Stimulated activated CD8-positive, alpha-beta memory T cell treated with anti-CD3 and anti-CD28 coated beads, Interleukin-4, amount 100 ng/mL, for 4 hours (primary cell): ENCODE data around the gene KCNIP2.

Experiments used
- DNase-seq, 2 donors: peaks; one replicate each; pipeline ENCODE4 v3.0.0-alpha.2; 2020; ENCODE audit warnings: low read depth in 2 of 2, low spot score in 1 of 2

Gene KCNIP2

GRCh38 chr10:101783736-101784118 lies 59.9 kb downstream of the KCNIP2 start:
- DNase-seq: no peak

GRCh38 chr10:101782811-101783735 lies 60.5 kb downstream of the KCNIP2 start, which contains the start of gene NPM3:
NPM3 (minus strand) TSS chr10:101783446; CDS start chr10:101783390, 56 bp downstream.
- peak; percentile 72 to 75 for DNase-seq

GRCh38 chr10:101781984-101782810 lies 61.4 kb downstream of the KCNIP2 start:
- DNase-seq: no peak

GRCh38 chr10:101781655-101781983 lies 62.0 kb downstream of the KCNIP2 start:
- no peak for DNase-seq

- peak; percentile 29 to 54 for DNase-seq
Measured at GRCh38 chr10:101780818-101781654, 62.6 kb downstream of the KCNIP2 start.

GRCh38 chr10:101780187-101780817 lies 63.3 kb downstream of the KCNIP2 start:
- no peak for DNase-seq

GRCh38 chr10:101779544-101780186 lies 63.9 kb downstream of the KCNIP2 start:
- peak; percentile 56 to 74 for DNase-seq

- DNase-seq: no peak
Measured at GRCh38 chr10:101778781-101779543, 64.6 kb downstream of the KCNIP2 start.

GRCh38 chr10:101778151-101778780 lies 65.3 kb downstream of the KCNIP2 start:
- no peak for DNase-seq

GRCh38 chr10:101777619-101778145 lies 65.9 kb downstream of the KCNIP2 start:
- no peak for DNase-seq

- no peak for DNase-seq
Measured at GRCh38 chr10:101776161-101776817, 67.3 kb downstream of the KCNIP2 start.
